Measurements from ENCODE around the gene EPHB3.
"Not testable (repeated sequence)": the region's sequence is repeated elsewhere in the genome, so short reads cannot be mapped to it uniquely, and the experiment has no call there.

EPHB3 gene

DNA sequence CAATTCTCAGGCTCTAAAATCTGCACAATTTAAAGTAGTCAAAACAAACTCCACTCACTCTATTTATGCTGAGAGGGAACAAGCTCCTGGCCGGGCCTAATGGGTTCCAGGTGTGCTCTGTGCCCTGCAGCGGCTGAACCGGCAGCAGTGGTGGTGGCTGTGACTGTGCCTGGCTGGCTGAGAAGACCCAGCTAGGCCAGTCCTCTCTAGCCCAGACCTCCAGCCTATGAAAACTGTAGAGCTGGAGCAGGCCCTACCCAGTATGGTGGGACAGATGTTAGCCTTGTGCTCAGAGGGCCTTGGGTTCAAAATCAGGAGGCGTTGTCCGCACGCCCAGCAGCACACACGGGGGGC lies 37.0 kb downstream of the EPHB3 start:
- no peak for DNase-seq (ENCODE audit: low read depth, low spot score)

DNA sequence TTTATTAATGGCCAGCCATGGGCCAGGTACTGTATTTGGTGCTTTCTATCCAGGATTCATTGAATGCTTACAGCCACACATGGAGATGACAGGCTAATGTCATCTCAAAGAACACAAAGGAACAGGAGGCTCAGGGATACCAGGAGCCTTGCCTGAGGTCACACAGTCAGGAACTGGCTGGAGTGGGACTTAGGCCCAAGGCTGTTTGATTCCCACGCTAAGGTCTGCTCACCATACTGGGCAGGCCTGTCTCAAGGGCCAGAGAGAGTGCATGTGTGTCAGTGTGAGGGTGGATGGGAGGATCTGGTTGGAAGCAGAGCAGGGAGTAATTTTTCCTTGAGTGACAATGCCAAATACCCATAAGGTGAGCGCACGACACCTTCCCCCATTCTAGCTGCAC lies 37.6 kb downstream of the EPHB3 start:
- no peak for DNase-seq (ENCODE audit: low read depth, low spot score)

DNA sequence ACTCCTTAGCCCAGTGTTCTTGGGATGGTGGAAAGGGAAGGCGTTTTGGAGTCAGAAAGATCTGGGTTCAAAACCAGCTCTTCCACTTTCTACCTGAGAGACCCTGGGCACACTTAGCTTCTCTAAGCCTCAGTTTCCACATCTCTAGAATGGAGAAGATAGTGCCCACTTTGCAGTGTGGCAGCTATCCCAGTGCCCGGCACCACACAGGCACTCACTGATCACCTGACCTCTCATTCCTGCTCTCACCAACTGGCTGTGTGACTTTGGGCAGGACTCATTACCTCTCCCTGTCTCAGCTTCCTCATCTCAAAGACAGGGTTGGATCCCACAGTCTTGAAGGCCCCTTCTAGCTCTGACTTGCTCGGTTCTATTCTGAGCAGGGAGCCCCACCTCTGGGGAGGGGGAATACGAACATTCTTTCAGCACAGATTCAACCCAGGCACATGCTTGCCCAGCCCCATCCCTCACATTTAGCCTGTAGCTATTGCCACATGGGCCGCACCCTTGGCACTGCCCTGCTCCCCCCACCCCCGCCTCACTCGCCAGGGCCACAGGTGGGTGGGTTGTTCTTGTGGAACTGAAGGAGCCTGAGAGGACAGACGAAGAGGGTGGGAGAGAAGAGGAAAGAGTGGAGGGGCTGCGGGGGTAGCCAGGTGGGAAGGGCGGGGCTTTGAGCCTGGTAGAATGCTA lies 39.2 kb downstream of the EPHB3 start:
- no peak for DNase-seq (ENCODE audit: low read depth, low spot score)

DNA sequence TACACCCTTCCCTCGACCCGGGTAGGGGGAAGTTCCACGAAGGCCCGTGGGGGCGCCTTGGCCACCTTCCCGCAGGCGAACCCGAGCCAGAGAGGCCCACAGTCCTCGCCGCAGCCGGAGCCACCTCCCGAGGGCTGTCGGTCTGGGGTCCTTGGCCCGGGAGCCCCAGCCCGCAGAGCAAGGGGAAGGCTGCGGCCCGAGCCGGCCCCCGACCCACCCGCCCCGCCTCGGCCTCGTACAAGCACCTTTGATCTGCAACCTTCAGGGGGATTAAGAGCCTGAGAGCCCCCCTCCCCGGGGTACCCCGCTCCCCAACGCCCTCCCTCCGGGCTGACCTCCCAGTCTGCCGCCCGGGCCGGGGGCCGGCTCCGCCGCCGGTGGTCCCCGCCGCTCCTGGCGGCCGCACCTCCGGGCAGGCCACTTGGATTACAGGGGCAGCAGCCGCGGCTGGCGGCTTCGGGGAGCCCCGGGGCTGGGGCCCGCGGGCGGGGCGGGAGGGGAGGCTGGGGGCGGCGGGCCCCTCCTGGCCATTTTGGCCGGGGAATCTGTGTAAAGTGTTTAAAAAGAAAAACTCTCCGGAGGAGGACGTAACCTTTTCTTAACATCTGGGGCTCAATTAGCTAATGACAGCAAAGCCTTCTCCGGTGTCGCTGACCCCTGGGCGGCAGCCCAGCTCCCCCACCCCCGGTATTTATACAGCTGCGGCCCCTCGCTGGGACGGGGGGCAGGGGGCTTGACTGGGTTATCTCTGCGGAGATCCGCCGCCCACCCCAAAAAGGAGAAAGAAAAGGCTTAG lies 40.2 kb downstream of the EPHB3 start:
- DNase-seq (ENCODE audit: low read depth, low spot score), result no peak

DNA sequence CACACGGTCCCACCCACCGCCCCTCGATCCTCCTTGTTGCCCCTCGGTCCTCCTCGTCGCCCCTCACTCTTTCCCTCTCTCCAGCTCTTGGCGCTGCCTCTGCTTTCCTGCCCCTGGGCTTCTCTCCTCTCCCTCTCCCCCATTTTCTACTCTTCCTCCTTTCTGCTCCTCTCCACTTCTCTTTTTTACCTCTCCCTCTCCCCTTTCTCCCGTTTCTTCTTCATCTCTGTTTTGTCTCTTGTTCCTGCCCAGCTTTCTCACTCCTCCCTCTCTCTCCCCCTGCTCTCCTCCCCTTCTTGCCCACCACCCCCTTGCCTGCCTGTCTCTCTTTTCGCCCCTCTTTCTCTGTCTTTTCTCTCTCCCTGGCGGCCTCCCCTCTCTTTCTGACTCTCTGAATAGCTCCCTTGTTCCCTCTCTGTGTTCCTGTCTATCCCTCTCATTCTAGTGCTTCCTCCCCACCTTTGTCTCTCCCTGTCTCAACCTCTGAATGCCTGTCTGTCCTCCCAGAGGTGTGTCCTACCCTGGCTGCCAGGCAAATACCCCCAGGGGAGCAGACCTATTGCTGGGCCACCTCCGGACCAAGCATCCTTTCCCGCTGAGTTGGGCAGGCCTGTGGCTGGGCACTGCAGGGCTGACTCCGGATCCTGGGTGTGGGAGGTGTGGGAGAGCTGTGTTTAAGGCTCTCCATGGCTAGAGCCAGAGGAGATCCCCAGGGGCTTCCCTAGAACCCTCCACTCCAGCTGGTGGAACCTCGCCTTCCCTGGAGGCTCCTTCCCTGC lies 41.0 kb downstream of the EPHB3 start:
- no peak for DNase-seq (ENCODE audit: low read depth, low spot score)

DNA sequence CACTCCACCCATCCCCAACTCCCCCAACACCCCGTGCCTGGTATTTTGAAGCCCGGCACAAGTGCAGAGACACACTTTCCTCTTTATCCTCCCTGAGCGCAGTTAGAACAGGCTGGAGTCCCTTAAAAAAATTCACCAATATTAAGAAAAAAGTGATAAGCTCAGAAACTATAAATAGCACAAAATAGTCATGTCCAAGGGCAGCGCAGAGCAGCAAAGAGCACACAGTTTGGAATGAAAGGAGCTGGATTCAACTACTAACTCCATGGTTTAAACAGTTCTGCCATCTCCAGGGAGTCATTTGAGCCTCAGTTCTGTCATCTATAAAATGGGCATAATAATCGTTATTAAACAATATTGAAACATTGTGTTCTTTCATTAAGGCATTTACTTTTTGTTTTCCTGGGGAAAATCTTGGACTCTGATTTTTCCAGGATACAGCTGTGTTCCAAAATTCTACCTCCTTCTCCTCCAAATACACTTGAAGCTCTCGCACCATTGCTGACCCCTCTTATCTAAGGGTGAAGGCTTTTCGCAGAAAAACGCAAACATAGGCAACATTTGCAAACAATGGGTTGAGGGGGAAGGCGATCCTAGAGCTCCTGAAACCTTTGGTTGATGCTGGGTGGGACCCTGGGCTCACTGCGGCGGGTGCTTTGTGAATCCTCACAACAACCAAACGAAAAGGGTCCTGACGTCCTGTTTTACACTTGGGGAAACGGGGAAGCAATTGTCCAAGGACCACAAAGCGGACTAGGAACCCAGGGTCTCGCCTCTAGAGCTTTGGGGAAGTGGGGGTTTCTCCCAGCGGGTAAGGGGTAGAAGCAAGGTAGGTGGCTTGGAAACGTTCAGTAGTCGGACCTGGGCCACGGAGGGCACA lies 41.8 kb downstream of the EPHB3 start:
- DNase-seq (ENCODE audit: low read depth, low spot score), result no peak

DNA sequence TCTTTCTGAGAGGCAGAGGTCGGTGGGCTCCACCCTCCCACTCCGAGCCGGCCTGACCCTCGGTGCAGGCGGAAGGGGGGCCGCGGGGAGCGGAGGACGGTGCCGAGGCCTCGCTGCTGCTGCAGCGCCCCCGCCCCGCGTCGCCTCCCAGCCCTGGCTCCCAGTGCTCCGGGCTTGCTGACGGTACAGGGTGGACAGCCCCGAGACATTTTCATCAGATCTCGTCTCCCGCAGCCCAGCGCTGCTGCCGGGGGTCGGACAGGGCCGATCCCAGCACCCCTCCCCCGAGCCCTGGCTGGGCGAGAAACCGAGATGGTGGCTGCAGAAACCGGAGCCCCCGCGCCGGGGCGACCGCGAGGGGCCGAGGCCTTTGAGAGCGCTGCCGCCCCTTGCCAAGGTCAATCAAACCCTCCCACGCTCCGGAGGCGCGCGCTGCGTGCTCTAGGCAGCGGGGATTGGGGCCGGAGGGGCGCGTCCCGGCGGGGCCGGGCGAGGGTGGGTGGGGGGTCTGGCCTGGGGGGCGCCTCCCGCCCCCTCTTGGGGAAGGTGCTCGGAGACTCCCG lies 42.5 kb downstream of the EPHB3 start:
- no peak for DNase-seq (ENCODE audit: low read depth, low spot score)

DNA sequence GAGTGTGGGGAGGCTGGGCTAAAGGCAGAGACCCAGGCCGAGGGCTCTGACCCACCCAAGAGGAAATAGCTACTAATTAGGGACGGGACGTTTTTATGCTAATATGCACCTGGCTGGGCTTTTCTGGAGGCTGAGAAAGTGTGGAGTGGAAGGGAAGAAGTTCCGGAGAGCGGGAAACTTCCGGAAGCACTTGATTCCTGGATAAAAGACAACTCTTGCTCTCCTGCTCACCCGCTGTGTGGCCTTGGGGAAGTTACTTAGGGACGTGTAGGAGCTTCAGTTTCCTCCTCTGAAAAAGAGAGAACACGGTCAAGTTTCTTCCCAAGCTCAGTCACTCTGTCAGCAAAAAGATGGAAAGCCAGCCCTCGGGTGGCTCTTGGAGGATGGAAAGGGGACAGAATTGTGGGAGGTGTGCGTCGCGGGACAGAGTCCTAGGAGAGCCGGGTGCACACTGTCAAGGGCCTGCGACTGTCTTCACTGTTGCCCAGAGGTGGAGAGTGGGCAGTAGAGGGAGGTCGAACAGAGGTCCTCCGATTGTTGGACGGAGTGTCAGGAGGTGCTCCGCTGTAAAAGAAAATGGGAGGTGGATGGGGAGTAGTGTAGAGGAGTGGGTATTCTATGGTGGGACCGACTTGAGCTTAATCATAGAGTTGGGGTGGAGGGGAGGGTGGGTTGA lies 43.2 kb downstream of the EPHB3 start:
- DNase-seq (ENCODE audit: low read depth, low spot score), result peak; percentile 91

DNA sequence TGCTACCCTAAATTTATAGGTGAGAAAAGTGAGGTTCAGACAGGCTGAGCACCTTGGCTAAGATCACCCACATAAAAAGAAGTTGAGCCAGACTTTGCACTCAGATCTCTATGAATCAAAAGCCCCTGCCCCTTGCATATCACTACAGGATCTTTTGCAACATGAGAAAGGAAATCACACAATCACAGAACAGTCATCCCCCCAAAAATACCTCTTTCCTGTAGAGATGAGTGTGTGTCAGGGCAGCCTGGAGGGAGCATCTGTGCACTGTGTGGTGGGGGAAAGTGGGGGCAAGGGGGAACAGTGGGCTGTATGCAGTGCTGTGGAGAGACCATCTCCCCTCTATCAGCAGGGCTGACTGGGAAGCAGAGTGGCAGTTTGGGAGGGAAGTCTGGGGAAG lies 46.6 kb downstream of the EPHB3 start:
- no peak for DNase-seq (ENCODE audit: low read depth, low spot score)

DNA sequence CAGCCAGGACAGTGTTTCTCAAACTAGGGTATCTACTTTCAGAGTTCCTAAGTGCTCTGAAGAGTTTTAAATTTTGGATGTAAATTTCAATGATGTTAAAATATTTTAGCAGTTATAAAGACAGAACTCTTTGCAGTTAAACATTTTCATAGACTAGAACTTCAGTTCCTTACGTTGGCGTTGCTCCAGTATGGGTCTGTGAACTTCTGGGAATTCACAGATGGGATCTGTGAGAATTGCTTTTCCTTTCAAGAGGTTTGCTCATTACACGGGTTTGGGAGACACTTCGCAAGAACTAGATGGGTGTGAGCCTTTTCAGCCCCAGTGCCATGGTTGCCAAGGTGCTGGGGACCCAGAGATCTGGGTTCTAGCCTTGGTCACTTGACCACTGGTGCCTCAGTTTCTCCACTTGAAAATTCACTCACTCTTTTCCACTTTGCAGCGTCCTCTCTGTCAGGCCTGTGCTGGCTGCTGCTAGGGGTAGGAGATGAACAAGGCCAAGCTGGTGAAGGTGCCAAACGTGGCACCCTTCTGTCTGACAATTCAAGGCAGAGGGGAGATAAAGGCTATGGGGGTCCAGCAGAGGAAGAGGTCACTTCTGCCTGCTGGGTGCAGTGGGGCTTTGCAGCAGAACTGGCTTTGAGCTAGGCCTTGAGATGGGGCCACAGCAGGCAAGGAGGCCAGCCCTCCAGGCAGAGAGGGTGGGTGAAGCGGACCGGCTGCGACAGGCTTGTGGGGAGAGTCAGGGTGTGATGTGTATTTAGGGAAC lies 48.1 kb downstream of the EPHB3 start:
- DNase-seq (ENCODE audit: low read depth, low spot score), result no peak

DNA sequence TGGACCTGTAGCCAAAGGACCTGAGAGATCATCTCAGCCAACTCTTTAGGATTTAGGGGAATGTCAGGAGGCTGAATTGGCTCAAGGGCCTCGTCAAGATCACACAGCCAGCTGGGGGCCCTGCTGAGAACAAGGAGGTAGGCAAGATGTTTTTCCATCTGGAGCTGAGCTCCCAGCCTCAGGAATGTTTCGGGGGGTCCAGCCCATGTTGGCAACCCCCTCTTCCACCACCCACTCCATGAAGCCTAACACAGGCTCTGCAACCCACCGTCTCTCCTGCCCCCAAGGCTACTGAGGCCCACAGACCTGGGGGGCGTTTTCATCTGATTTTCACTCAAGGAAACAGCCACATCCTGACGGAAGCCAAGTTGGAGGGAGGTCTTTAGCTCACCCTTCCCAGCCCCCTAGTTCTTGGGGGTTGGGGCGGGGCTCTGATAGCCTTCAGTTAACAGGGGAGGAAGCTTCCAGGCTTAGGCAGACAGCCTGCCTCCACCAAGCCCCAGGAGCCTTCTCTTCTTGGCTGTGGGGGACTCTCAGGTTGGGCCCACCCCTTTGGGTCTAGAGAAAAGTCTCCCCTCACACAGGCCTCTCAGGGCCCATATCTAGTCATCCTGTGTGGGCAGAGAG lies 48.8 kb downstream of the EPHB3 start:
- no peak for DNase-seq (ENCODE audit: low read depth, low spot score)

DNA sequence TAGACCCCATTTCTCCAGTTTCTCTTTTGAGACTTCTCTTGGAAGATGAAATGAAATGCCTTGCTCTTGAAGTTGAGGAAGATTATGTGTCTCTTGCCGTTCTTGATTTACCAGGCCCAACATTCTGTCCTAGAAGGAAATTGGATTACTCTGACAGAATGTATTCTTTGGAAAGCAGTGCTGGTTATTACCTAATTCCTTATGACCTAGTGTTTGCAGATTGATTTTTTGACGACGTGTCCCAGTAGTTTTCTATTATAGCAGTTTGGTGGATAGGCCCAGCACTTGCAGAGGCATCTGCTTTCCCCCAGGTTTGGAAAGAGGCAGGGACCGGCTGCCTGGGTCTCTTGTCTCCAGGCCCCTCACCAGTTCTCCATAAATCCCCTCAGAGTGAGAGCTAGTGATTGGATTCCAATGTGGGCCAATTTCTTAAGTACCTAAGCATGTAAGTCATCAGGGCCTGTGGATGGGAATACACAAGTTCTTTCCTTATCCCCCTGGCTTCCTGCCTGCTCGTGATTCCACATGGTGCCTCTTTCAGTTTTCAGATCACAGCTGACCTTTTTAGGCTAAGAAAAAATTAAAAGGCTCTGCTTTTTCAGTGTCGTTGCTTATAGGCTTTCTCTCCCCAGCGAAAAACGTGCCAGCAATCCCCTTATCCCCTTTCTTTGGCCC lies 50.2 kb downstream of the EPHB3 start:
- no peak for DNase-seq (ENCODE audit: low read depth, low spot score)

DNA sequence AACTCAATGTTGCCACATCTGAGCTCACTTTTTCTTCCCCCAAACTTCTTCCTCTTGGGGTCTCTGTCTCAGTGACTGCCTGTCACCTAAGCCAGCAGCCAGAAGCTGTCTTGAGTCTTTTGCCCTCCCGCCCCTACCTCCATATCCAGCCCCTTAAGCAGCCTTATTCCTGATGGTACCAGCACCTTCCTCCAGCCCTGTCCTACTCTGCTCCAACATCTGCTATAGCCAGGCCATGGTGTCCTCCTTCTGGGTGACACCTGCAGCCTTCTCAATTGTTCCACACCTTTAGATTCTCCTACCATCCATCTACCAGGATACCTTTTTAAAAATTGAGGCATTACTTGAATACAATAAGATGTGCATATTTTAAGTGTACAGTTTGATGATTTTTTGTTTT lies 53.8 kb downstream of the EPHB3 start:
- no peak for DNase-seq (ENCODE audit: low read depth, low spot score)

DNA sequence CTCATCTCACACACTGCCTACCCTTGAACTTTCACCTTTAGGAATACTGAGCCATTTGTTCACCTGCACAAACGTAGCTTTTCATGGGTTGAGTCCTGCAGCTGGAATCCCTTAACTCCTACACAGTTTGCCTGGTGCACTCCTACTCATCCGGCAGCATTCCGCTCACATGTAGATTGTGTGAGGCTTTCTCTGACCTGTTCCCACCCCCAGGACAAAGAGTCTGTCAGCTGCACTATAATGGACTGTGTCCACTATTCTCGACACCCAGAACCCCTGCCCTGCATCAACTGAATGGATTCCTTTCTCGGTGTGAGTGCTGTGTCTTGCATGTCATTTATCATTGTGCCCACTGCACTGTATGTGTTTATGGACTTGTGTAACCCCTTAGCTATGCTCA lies 54.9 kb downstream of the EPHB3 start:
- no peak for DNase-seq (ENCODE audit: low read depth, low spot score)

DNA sequence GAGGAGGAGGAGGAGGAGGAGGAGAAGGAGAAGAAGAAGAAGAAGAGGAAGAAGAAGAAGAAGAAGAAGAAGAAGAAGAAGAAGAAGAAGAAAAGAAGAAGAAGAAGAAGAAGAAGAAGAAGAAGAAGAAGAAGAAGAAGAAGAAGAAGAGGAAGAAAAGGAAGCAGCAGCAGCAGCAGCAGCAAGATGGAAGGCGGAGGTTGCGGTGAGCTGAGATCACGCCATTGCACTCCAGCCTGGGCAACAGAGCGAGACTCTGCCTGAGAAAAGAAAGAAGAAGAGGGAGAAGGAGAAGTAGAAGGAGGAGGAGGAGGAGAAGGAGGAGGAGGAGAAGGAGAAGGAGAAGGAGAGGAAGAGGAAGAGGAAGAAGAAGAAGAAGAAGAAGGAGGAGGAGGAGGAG lies 55.7 kb downstream of the EPHB3 start:
- DNase-seq (ENCODE audit: low read depth, low spot score), result not testable (repeated sequence)

DNA sequence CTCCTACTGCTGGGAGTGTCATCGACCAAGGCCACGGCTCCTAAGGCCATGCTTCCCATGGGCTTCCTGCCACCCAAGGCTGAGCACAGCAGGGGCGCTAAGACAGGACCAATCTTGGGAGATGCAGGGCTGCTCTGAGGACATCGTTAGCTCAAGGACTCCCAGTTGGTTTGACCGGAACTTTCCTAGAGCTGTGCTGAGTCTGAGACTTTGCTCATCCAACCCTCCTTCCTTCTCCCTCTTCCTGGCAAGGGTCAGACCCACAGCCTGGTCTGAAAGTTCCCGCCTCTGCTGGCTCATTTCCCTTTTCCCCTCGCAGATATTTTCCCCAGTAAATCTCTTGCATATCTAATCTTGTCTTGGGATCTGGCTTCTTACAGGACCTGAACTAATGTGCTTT lies 57.2 kb downstream of the EPHB3 start:
- no peak for DNase-seq (ENCODE audit: low read depth, low spot score)

DNA sequence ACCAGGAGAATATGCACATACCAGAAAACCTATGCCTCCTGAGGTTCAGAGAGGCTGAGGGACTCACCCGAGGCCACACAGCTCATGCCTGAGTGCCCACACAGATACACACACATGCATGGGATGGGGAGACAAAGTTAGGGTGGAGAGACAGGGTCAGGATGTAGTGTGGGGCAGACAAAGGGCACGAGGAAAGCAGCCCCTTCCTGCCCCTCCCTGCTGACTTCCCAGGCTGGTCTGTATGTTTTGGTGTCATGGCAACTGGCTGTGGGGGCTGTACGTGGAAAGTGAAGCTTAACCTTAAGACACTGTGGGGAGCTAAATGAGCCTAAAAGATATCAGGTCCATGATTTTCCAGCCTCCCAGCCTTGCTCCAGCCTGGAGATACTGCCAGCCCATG lies 57.8 kb downstream of the EPHB3 start:
- no peak for DNase-seq (ENCODE audit: low read depth, low spot score)

DNA sequence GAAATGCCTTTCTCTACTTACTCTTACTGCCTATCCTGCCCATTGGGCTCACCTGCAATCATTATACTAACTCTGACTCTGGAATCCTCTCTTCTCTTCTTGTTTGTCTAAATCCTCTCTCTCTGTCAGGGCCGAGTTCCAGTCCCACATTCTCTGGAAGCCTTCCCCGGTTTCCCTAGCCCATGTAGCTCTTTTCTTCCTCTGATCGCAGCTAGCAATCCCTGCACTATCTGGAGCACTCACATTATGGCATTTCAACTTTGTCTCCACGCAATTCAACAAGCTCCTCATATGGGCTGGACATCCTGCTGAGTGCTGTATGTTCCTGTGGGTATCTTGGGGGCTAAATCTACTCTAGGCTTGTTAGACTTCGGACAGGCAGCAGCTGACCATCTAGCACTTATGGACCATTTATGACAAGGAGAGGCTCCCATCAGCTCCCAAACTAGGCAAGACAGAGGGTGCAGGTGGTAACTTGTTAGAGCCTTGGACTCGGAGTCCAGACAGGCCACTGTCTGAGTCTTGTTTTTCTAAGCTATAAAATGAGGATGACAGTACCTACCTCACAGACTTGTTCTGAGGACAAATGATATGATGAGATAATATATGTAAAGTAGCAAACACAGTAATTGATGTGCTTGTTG lies 58.3 kb downstream of the EPHB3 start:
- DNase-seq (ENCODE audit: low read depth, low spot score), result no peak

All from iPS DF 19.7 (cell line).